Measurements from ENCODE around the gene CLIP3. TPM values are rescaled to one million over a fixed set of nuclear protein-coding genes. Genes with fewer than 3 reads are reported as not detected.

Gene CLIP3
- polyA plus RNA-seq, 3 donors = 0.24 TPM; not detected in 2

DNA sequence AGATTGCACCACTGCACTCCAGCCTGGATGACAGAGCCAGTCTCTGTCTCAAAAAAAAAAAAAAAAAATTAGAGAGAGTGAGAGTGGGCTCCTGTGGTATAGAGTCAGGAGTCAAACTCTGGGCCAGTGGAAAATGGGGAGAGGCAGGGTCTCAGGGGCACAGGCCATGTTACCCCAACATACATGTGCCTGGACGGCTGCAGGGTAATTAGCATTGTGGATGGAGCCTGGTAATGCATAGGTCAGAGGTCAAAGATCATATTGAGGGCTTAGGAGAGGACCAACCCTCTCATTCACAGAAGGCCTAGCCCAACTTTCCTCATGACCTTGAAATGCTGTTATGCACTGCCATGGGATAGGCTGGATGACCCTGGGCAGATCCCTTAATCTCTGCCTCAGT is 7.1 kb downstream of the CLIP3 start:
- peaks cover 0 to 2% (median 0%) of the 10 kb centered on the region in 7 donors for H3K9me3 Mint-ChIP-seq
- Histone ChIP-seq H3K9me3 (replicated peaks in 1 of 2; ENCODE audit: control insufficient read depth in 1 of 2, insufficient read depth in 1 of 2, low read length in 2 of 2) (no peaks in the 10 kb centered on the region), H3K36me3 (replicated peaks in 1 of 2; ENCODE audit: control insufficient read depth in 1 of 2, insufficient read depth in 2 of 2, low read length in 2 of 2) (peaks cover 2 to 14% of the 10 kb centered on the region in 2 donors), H3K27ac (ENCODE audit: low read depth in 1 of 2, low read length in 2 of 2) (no peak overlapping the region), H3K4me1 (ENCODE audit: control insufficient read depth in 1 of 2, insufficient read depth in 2 of 2, low read length in 2 of 2) (no peaks in the 10 kb centered on the region), H3K79me2 (ENCODE audit: insufficient read depth, low read length) (no peaks in the 10 kb centered on the region), H4K20me1 (ENCODE audit: insufficient read depth, low read length) (no peaks in the 10 kb centered on the region), H3K27me3 (ENCODE audit: control insufficient read depth in 2 of 2, insufficient read depth in 2 of 2, low read length in 2 of 2) (no peaks in the 10 kb centered on the region), H3K9ac (ENCODE audit: insufficient read depth, low read length, poor library complexity, severe bottlenecking) (no peak overlapping the region), H3K4me2 (replicated peaks; ENCODE audit: extremely low read depth, low read length, poor library complexity, severe bottlenecking) (no peak overlapping the region), H3K4me3 (replicated peaks in 1 of 3; ENCODE audit: low read depth in 2 of 3, low read length in 3 of 3) (no peak overlapping the region), H2AFZ (ENCODE audit: insufficient read depth, low read depth, low read length, poor library complexity, severe bottlenecking) (no peak overlapping the region)
- H3K4me1 Mint-ChIP-seq = no peaks in the 10 kb centered on the region
- TF ChIP-seq, protein P1, sequence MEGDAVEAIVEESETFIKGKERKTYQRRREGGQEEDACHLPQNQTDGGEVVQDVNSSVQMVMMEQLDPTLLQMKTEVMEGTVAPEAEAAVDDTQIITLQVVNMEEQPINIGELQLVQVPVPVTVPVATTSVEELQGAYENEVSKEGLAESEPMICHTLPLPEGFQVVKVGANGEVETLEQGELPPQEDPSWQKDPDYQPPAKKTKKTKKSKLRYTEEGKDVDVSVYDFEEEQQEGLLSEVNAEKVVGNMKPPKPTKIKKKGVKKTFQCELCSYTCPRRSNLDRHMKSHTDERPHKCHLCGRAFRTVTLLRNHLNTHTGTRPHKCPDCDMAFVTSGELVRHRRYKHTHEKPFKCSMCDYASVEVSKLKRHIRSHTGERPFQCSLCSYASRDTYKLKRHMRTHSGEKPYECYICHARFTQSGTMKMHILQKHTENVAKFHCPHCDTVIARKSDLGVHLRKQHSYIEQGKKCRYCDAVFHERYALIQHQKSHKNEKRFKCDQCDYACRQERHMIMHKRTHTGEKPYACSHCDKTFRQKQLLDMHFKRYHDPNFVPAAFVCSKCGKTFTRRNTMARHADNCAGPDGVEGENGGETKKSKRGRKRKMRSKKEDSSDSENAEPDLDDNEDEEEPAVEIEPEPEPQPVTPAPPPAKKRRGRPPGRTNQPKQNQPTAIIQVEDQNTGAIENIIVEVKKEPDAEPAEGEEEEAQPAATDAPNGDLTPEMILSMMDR (IDR thresholded peaks at IDR 0.05) = no peak
- peaks cover 0 to 2% (median 0%) of the 10 kb centered on the region in 3 donors for H3K27me3 Mint-ChIP-seq (ENCODE audit: low read depth in 3 of 3)
- peak overlapping the region in 1 of 7 donors; percentile 33 for H3K27ac Mint-ChIP-seq
- H3K36me3 Mint-ChIP-seq = peaks cover 13 to 14% of the 10 kb centered on the region in 2 donors
- H3K4me3 Mint-ChIP-seq = no peak overlapping the region
- DNase-seq = no peak
- intact Hi-C loops (cut with micrococcal nuclease) = no loop called here
- no CpG with 5 or more reads among the region's 1 CpG for WGBS (ENCODE audit: insufficient coverage)

DNA sequence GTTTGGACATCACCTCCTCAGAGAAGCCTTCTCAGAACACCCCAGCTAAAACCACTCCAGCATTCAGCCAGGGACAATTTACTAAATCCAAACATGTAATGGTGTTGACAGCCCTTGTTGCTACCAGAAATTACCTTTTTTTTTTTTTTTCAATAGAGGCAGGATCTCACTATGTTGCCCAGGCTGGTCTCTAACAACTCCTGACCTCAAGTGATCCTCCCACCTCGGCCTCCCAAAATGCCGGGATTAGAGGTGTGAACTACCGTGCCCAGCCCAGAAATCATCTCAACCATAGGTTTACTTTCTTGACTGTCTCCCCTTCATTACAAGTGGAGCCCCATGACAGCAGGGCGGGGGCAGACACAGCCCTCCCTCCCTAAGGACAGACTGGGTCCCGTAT is 9.2 kb downstream of the CLIP3 start:
- TF ChIP-seq, protein P1 (IDR thresholded peaks at IDR 0.05) = no peak
- peaks cover 2 to 14% of the 10 kb centered on the region in 2 donors for H3K36me3 ChIP-seq (replicated peaks in 1 of 2; ENCODE audit: control insufficient read depth in 1 of 2, insufficient read depth in 2 of 2, low read length in 2 of 2)
- H3K9me3 ChIP-seq (replicated peaks in 1 of 2; ENCODE audit: control insufficient read depth in 1 of 2, insufficient read depth in 1 of 2, low read length in 2 of 2) = no peaks in the 10 kb centered on the region
- no peak overlapping the region for H3K27ac ChIP-seq (ENCODE audit: low read depth in 1 of 2, low read length in 2 of 2)
- H3K4me3 Mint-ChIP-seq = no peak overlapping the region
- H3K79me2 ChIP-seq (ENCODE audit: insufficient read depth, low read length) = no peaks in the 10 kb centered on the region
- H3K36me3 Mint-ChIP-seq = peaks cover 12 to 14% of the 10 kb centered on the region in 2 donors
- H3K4me1 ChIP-seq (ENCODE audit: control insufficient read depth in 1 of 2, insufficient read depth in 2 of 2, low read length in 2 of 2) = no peaks in the 10 kb centered on the region
- no peak for DNase-seq
- no peaks in the 10 kb centered on the region for H3K27me3 ChIP-seq (ENCODE audit: control insufficient read depth in 2 of 2, insufficient read depth in 2 of 2, low read length in 2 of 2)
- no peaks in the 10 kb centered on the region for H3K4me1 Mint-ChIP-seq
- H3K27me3 Mint-ChIP-seq (ENCODE audit: low read depth in 3 of 3) = peaks cover 0 to 2% (median 0%) of the 10 kb centered on the region in 3 donors
- peak overlapping the region in 1 of 7 donors; percentile 20 for H3K27ac Mint-ChIP-seq
- 96% methylated on average over 3 of the region's 5 CpGs for WGBS (ENCODE audit: insufficient coverage)
- no peaks in the 10 kb centered on the region for H4K20me1 ChIP-seq (ENCODE audit: insufficient read depth, low read length)
- peaks cover 0 to 2% (median 0%) of the 10 kb centered on the region in 7 donors for H3K9me3 Mint-ChIP-seq
- no peak overlapping the region for H3K4me3 ChIP-seq (replicated peaks in 1 of 3; ENCODE audit: low read depth in 2 of 3, low read length in 3 of 3)
- H3K4me2 ChIP-seq (replicated peaks; ENCODE audit: extremely low read depth, low read length, poor library complexity, severe bottlenecking) = no peak overlapping the region
- no peak overlapping the region for H2AFZ ChIP-seq (ENCODE audit: insufficient read depth, low read depth, low read length, poor library complexity, severe bottlenecking)
- H3K9ac ChIP-seq (ENCODE audit: insufficient read depth, low read length, poor library complexity, severe bottlenecking) = no peak overlapping the region
- intact Hi-C loops (cut with micrococcal nuclease) = no loop called here

Measured in CD14-positive monocyte (primary cell).